HG03025 (cell line): Measurements from ENCODE around the gene MIDN.

Source experiments
- ATAC-seq: cut with Tn5 transposase; IDR thresholded peaks from one replicate; pipeline ENCODE4 v1.9.1; 2021; ENCODE audit warnings: mild to moderate bottlenecking, moderate library complexity; ENCODE audit not compliant: unreplicated experiment, low FRiP score

The MIDN gene

GRCh38 chr19:1231729-1232637, 16.4 kb upstream of the MIDN start:
- no peak for ATAC-seq

GRCh38 chr19:1232652-1233072, 15.7 kb upstream of the MIDN start:
- no peak for ATAC-seq

GRCh38 chr19:1233115-1233667, 15.2 kb upstream of the MIDN start:
- no peak for ATAC-seq

GRCh38 chr19:1234051-1234954, 14.1 kb upstream of the MIDN start:
- ATAC-seq: no peak

- ATAC-seq: no peak
Measured at GRCh38 chr19:1234955-1235380, 13.4 kb upstream of the MIDN start.

GRCh38 chr19:1235625-1236538, 12.5 kb upstream of the MIDN start:
- no peak for ATAC-seq

- no peak for ATAC-seq
Measured at GRCh38 chr19:1236576-1236975, 11.8 kb upstream of the MIDN start.

GRCh38 chr19:1237027-1237659, 11.2 kb upstream of the MIDN start:
- no peak for ATAC-seq

- ATAC-seq: no peak
Measured at GRCh38 chr19:1237754-1238368, 10.5 kb upstream of the MIDN start, which contains the start of gene CBARP. CBARP (minus strand) TSS chr19:1238005; CDS start chr19:1236100, 1,905 bp downstream.

- no peak for ATAC-seq
Measured at GRCh38 chr19:1238369-1239303, 9.7 kb upstream of the MIDN start.

- ATAC-seq: no peak
Measured at GRCh38 chr19:1239420-1239795, 9.0 kb upstream of the MIDN start.

- ATAC-seq: no peak
Measured at GRCh38 chr19:1239796-1240737, 8.3 kb upstream of the MIDN start.

- no peak for ATAC-seq
Measured at GRCh38 chr19:1240925-1241324, 7.5 kb upstream of the MIDN start.

- no peak for ATAC-seq
Measured at GRCh38 chr19:1241417-1242095, 6.8 kb upstream of the MIDN start, which contains the start of gene ATP5F1D. ATP5F1D (plus strand) TSS chr19:1241751; CDS start chr19:1241851, 100 bp downstream.

GRCh38 chr19:1243768-1244692, 4.4 kb upstream of the MIDN start:
- no peak for ATAC-seq
